ENCODE data around the gene GOLGA8G. TPM values are rescaled to one million over a fixed set of nuclear protein-coding genes. Genes with fewer than 3 reads are reported as not detected.

Gene GOLGA8G
- total RNA-seq, 120 experiments from 2014 or later: 0.07 to 0.33 (median 0.15) TPM; not detected in 112

Small RNA genes lying within 50 kb of the gene (microRNA-seq; reads per million reads assigned to microRNA genes)
- gene MIR4509-3: 0 reads per million in 43 experiments

Other genes starting within 250 kb of the GOLGA8G start
- gene HERC2, start 210.8 kb downstream of the GOLGA8G start, total RNA-seq: 100 to 1,000 TPM; 101 to 191 (median 141) TPM
- under 1 TPM in 2 of 120 experiments, not detected in 118; 0.17 to 0.26 TPM for gene GOLGA6L24, start 174.9 kb downstream of the GOLGA8G start, total RNA-seq
- under 1 TPM in 14 of 120 experiments, not detected in 106; 0.07 to 0.20 (median 0.14) TPM for gene GOLGA8F, start 154.3 kb downstream of the GOLGA8G start, total RNA-seq
- gene GOLGA6L25, start 20.6 kb upstream of the GOLGA8G start, total RNA-seq: under 1 TPM in 2 of 120 experiments, not detected in 118; 0.22 to 0.32 TPM
- 10 to 100 TPM in 2 of 120 experiments, 1 to 10 TPM in 118; 1.4 to 10.8 (median 4.4) TPM for gene GOLGA8M, start 179.4 kb upstream of the GOLGA8G start, total RNA-seq